A549 (cell line): ENCODE results near the gene AGXT. TPM values are rescaled to one million over a fixed set of nuclear protein-coding genes. Genes with fewer than 3 reads are reported as not detected.
A peak's percentile ranks its signal among the peaks of the same experiment; 100 is the strongest.

Source experiments
- ATAC-seq, 2 experiments: fragments of 200-7000 bp in 1 of 2; fragments of >200 bp in 1 of 2; cut with Nextera tagmentation in 1 of 2; cut with Tn5 transposase in 1 of 2; 3 replicates each; pipeline versions ENCODE4 v1.8.0 to v1.9.1; 2018 to 2020; ENCODE audit warnings: mild to moderate bottlenecking in 1 of 2, moderate library complexity in 1 of 2
- CTCF ChIA-PET: fragments of 300-600 bp; sonication (Branson Sonifier 250); formaldehyde crosslinking; extraction: SDS; loops from one replicate; lab custom pipeline; 2021; ENCODE audit warnings: antibody characterized with exemption, inconsistent platforms; lab: Yijun Ruan, JAX
- POLR2A ChIA-PET: fragments of 350-600 bp; formaldehyde crosslinking; extraction: SDS; loops from one replicate; lab custom pipeline; 2021; ENCODE audit warnings: antibody characterized with exemption, inconsistent platforms; lab: Yijun Ruan, JAX
- DNase-seq, 2 experiments: peaks; one replicate each; pipeline versions ENCODE4 v3.0.0 to v3.0.0-alpha.2; 2011 to 2016; ENCODE audit warnings: low read depth in 1 of 2, low spot score in 1 of 2
- FAIRE-seq: peaks from 2 replicates; lab custom pipeline; 2011; peaks lifted over from hg19 to GRCh38; lab: Jason Lieb, UNC
- H3K27ac ChIP-seq, 2 experiments: fragments of >200 bp; sonication (Bioruptor Twin); formaldehyde crosslinking; 3 replicates each; pipeline ENCODE4 v1.5.1; 2016 to 2017
- H3K4me1 ChIP-seq: fragments of >200 bp; sonication (Bioruptor Twin); formaldehyde crosslinking; 3 replicates; pipeline ENCODE4 v1.6.1; 2016
- H3K4me2 ChIP-seq: fragments of >200 bp; sonication (Bioruptor Twin); formaldehyde crosslinking; 3 replicates; pipeline ENCODE4 v1.6.1; 2016
- H3K4me3 ChIP-seq: fragments of >200 bp; sonication (Bioruptor Twin); formaldehyde crosslinking; 3 replicates; pipeline ENCODE4 v1.5.1; 2016
- H3K9me3 ChIP-seq: fragments of >200 bp; sonication (Bioruptor Twin); formaldehyde crosslinking; 3 replicates; pipeline ENCODE4 v1.6.1; 2016
- CBX8 ChIP-seq: fragments of 200-600 bp; sonication (generic); IDR thresholded peaks from 2 replicates; pipeline ENCODE4 v1.6.1; 2016
- CHD2 ChIP-seq: fragments of 150-350 bp; IDR thresholded peaks from 2 replicates; pipeline ENCODE4 v1.6.1; 2014; ENCODE audit warnings: low read length; ENCODE audit not compliant: partially characterized antibody
- HDAC2 ChIP-seq: fragments of 200-600 bp; sonication (generic); IDR thresholded peaks from 2 replicates; pipeline ENCODE4 v1.6.1; 2016
- HEYL ChIP-seq: fragments of 250-450 bp; sonication (Bioruptor Pico); IDR thresholded peaks from 2 replicates; pipeline ENCODE4 v1.8.0; 2021; ENCODE audit warnings: mild to moderate bottlenecking, moderate library complexity
- HOXA7 ChIP-seq: fragments of 250-450 bp; sonication (Bioruptor Pico); IDR thresholded peaks from 2 replicates; pipeline ENCODE4 v1.5.0; 2020; ENCODE audit warnings: mild to moderate bottlenecking, moderate library complexity
- HOXB13 ChIP-seq: fragments of 250-450 bp; sonication (Bioruptor Pico); IDR thresholded peaks from 2 replicates; pipeline ENCODE4 v1.5.0; 2020; ENCODE audit warnings: low read depth, mild to moderate bottlenecking, moderate library complexity
- JUN ChIP-seq, 2 experiments: fragments of >200 bp; sonication (Bioruptor Twin); formaldehyde crosslinking; IDR thresholded peaks; 2 replicates in 1 of 2; 3 replicates in 1 of 2; pipeline ENCODE4 v1.6.1; 2016 to 2017
- KDM1A ChIP-seq: fragments of 200-600 bp; sonication (generic); IDR thresholded peaks from 2 replicates; pipeline ENCODE4 v1.6.1; 2016; ENCODE audit warnings: low read depth, mild to moderate bottlenecking
- MAFK ChIP-seq: fragments of 450-650 bp; IDR thresholded peaks from 2 replicates; pipeline ENCODE4 v1.6.1; 2014; ENCODE audit not compliant: partially characterized antibody
- PHF8 ChIP-seq: fragments of 200-600 bp; sonication (generic); IDR thresholded peaks from 2 replicates; pipeline ENCODE4 v1.6.1; 2016; ENCODE audit warnings: low read depth, mild to moderate bottlenecking, antibody characterized with exemption, moderate library complexity, borderline replicate concordance
- POLR2A ChIP-seq: IDR thresholded peaks from 2 replicates; pipeline ENCODE4 v1.6.1; 2012; ENCODE audit warnings: mild to moderate bottlenecking, low read length
- RAD21 ChIP-seq, 2 experiments: fragments of >200 bp in 1 of 2; sonication (Bioruptor Twin) in 1 of 2; formaldehyde crosslinking in 1 of 2; IDR thresholded peaks in 1 of 2; conservative IDR thresholded peaks in 1 of 2; 2 replicates in 1 of 2; 3 replicates in 1 of 2; pipeline ENCODE4 v1.6.1; 2012 to 2018; ENCODE audit warnings: inconsistent platforms in 1 of 2
- RFX5 ChIP-seq: fragments of 450-650 bp; IDR thresholded peaks from 2 replicates; pipeline ENCODE4 v1.7.1; 2014; ENCODE audit warnings: antibody characterized with exemption, mild to moderate bottlenecking, moderate library complexity
- ZC3H11A ChIP-seq: fragments of 450-650 bp; IDR thresholded peaks from 2 replicates; pipeline ENCODE4 v1.6.1; 2014; ENCODE audit warnings: antibody characterized with exemption, mild to moderate bottlenecking
- WGBS: methylation state at CpG from one replicate; pipeline ENCODE4 v1.1.6; 2017; ENCODE audit errors: missing lambda C conversion rate; 5-methylcytosine and 5-hydroxymethylcytosine counted together
- polyA plus RNA-seq, 4 experiments: library from polyadenylated mRNA; depleted of rRNA in 3 of 4; stranded (reverse); fragments of >200 nt; fragmentation: RNase III in 1 of 4; extraction: RNeasy Plus Mini Kit Qiagen cat#74134 plus additional on column Dnase treatment in 1 of 4; gene quantifications; 2 replicates in 3 of 4; 3 replicates in 1 of 4; pipeline ENCODE4 v1.2.3, GENCODE V29; 2011 to 2017
- TF ChIP-seq, protein P1 (sequence below): IDR thresholded peaks from 2 replicates; pipeline ENCODE4 v1.6.1; 2012
- TF ChIP-seq, protein P2 (sequence below): fragments of 250-450 bp; sonication (Bioruptor Pico); IDR thresholded peaks from 2 replicates; pipeline ENCODE4 v1.5.0; 2020; ENCODE audit warnings: low read depth, mild to moderate bottlenecking, moderate library complexity

AGXT gene
- polyA plus RNA-seq, 2 of the 4 experiments (the other 2 are of a cell fraction) = not detected

DNA sequence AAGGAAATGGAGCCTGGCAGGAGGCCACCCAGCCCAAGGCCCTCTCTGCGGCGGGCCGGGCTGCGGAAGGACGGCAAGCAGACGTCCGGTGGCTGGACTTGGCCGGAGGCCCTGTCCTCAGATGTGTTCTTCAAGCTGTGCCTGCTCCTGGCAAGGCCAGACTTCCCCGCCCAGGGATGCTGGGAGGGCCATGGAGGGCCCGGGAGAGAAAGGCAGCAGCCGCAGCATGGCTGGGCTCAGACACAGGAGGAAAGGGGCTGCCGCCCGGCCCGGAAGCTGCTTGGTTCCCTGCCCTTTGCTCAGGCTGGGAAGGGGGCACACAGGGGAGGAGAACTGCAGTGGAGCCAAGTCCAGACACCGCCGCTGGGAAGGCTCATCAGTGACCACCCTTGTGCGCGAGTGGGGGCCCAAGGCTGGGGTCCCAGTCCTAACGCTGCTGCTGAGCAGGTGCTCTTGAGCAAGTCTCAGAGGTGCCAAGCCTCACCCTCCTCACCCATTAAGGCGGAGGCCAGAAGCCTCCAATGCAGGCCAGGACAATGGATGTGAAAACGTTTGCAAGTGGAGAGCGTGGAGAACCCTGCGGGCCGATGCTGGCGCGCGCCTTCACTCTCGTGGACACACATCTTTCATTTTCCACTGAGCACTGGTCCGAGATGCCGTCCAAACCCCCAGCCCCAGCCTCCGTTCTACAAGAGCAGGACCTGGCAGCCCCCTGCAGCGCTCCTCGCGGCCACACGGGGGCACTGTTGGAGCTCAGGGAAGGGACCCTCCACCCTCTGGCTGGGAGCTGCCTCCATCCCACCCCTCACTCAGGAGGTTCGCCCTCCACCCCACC, 45.4 kb downstream of the AGXT start (continued):
- TF ChIP-seq RAD21 (conservative IDR thresholded peaks at IDR 0.05 in 1 of 2, IDR thresholded peaks at IDR 0.05 in 1 of 2) = peak; percentile 77 to 87

DNA sequence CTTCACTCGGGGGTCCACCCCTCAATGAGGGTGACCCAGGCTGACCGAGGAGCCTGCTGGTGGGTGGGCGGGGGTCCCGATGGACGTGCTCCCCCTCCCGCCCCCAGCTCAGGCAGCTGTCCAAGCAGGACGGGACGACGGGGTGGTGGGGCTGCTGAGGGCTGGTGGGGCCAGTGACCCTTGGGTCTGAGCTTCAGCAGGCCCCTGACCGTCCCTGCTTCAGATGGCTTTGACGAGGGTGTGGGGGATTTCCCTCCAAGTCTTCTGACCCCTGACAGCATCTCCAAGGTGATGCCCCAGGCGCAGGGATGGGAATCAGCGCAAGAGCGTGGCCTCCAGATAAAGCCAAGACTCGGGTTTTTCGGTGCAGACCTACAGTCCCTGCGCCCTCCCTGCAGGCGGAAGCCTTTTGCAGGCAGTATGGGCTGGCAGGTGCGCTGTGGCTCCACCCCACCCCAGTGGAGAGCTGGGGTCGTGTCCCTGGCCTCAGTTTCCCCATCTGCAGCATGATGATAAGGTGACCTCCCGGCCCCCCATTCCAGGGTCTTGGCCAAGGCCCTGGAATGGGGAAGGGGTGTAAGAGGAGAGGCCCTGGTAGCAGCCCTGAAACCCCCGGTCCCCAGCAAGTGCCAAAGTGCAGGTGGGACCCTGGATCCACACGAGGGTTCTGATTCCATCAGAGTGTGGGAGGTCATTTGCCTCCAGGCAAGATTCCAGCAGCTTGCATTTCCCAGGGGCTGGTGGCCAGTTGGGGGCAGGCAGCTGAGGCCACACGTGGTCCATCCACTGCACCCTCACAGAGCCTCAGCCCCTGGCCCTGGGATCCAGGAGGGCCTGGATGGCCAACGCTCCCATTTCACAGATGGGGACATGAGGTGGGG, 46.3 kb downstream of the AGXT start:
- peak; percentile 19 to 46; a peak in 4 of 6 replicates for ATAC-seq
- H3K4me2 ChIP-seq = peak overlapping the region; percentile 65; the same call in 2 of the 3 replicates
- no peaks in the 10 kb centered on the region for H3K9me3 ChIP-seq
- TF ChIP-seq KDM1A = peak; percentile 91; the same call in 1 of the 2 replicates
- TF ChIP-seq RAD21 (conservative IDR thresholded peaks at IDR 0.05 in 1 of 2, IDR thresholded peaks at IDR 0.05 in 1 of 2) = no peak
- no peak for TF ChIP-seq PHF8
- peak; percentile 55; the same call in 1 of the 2 replicates for TF ChIP-seq HDAC2
- no peak for TF ChIP-seq JUN (IDR thresholded peaks at IDR 0.05)
- H3K27ac ChIP-seq = no peak overlapping the region
- CTCF ChIA-PET = interaction anchor here (0.6 to 4.5 kb wide), 40 partner anchors 8 to 414 kb away, joined by 3 to 43 read pairs (median 4); partner anchors contain the start of genes MAB21L4 and PASK
- no peak for DNase-seq
- no peak overlapping the region for H3K4me3 ChIP-seq
- FAIRE-seq = no peak
- H3K4me1 ChIP-seq = peaks cover 36% of the 10 kb centered on the region
- WGBS = 60% methylated on average over 16 of the region's 25 CpGs
- POLR2A ChIA-PET = no interaction called here

DNA sequence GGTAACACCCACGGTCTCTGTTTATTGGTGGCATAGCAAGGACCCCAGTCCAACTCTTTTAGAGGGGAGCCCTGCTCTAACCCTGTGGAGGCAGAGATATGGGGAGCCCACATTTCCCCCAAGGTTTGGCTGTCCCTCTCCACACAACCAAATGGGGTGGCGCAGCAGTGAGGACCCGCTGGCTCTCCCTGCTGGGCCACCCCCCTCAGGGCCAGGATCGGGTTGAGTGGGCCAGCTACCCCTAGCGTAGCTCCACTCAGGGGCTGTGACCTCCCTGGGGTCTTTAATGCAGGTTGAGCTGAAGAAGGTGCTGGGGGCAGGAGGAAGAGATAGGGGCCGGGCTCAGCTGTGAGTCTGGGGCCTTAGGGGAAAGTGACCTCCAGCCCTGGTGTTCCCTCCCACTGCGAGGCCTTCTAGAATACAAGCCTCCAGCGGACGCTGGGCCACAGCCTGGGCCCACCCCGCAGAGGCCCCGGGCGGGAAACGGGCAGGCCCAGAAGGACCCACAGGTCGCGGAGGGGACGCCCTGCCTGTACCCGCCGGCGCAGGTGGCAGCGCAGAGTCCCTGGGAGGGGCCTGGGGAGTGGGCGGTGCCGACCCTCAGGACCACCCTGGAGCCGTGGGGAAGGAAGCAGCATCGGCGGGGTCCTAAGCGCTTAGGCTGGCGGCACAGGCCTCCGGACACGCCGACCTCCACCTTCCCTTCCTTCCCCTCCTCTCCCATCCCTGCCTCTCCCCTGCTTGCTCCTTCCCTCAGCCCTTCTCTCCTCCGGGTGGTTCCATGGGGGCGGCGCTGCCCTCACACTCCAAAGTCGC, 47.1 kb downstream of the AGXT start:
- peak in 1 of 2 experiments; percentile 6; a peak in 1 of 6 replicates for ATAC-seq
- peak overlapping the region; percentile 27; the same call in 2 of the 3 replicates for H3K4me3 ChIP-seq
- TF ChIP-seq POLR2A (no peak), ZC3H11A (no peak), HOXA7 (CRISPR knock-in tag) (no peak), CBX8 (no peak), PHF8 (no peak), CHD2 (no peak), RAD21 (conservative IDR thresholded peaks at IDR 0.05 in 1 of 2, IDR thresholded peaks at IDR 0.05 in 1 of 2) (no peak), MAFK (no peak), HOXB13 (CRISPR knock-in tag) (no peak), RFX5 (no peak), HEYL (no peak)
- TF ChIP-seq, protein P1, sequence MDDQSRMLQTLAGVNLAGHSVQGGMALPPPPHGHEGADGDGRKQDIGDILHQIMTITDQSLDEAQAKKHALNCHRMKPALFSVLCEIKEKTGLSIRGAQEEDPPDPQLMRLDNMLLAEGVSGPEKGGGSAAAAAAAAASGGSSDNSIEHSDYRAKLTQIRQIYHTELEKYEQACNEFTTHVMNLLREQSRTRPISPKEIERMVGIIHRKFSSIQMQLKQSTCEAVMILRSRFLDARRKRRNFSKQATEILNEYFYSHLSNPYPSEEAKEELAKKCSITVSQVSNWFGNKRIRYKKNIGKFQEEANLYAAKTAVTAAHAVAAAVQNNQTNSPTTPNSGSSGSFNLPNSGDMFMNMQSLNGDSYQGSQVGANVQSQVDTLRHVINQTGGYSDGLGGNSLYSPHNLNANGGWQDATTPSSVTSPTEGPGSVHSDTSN = no peak
- TF ChIP-seq, protein P2, sequence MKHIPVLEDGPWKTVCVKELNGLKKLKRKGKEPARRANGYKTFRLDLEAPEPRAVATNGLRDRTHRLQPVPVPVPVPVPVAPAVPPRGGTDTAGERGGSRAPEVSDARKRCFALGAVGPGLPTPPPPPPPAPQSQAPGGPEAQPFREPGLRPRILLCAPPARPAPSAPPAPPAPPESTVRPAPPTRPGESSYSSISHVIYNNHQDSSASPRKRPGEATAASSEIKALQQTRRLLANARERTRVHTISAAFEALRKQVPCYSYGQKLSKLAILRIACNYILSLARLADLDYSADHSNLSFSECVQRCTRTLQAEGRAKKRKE = no peak
- TF ChIP-seq, all 56 proteins: peak for 0
- no peaks in the 10 kb centered on the region for H3K9me3 ChIP-seq
- WGBS = 44% methylated on average over 23 of the region's 34 CpGs
- peaks cover 39% of the 10 kb centered on the region for H3K4me1 ChIP-seq
- peak overlapping the region; percentile 80 for H3K4me2 ChIP-seq
- H3K27ac ChIP-seq = peak overlapping the region; percentile 80 to 90; a peak in 5 of 6 replicates
- no peak for FAIRE-seq
- DNase-seq = no peak
- POLR2A ChIA-PET = no interaction called here
- CTCF ChIA-PET = interaction anchor here (0.7 to 4.5 kb wide), 12 partner anchors 12 to 301 kb away, joined by 3 to 43 read pairs (median 5); partner anchors contain the start of gene MAB21L4
